Stromal cell of bone marrow (primary cell): ENCODE measurements around the gene SRSF2.
"Not testable (repeated sequence)": the region's sequence is repeated elsewhere in the genome, so short reads cannot be mapped to it uniquely, and the experiment has no call there.

Experiments used
- DNase-seq: peaks from one replicate; pipeline ENCODE4 v3.0.0-alpha.2; 2012; ENCODE audit warnings: low read depth

SRSF2 gene

DNA sequence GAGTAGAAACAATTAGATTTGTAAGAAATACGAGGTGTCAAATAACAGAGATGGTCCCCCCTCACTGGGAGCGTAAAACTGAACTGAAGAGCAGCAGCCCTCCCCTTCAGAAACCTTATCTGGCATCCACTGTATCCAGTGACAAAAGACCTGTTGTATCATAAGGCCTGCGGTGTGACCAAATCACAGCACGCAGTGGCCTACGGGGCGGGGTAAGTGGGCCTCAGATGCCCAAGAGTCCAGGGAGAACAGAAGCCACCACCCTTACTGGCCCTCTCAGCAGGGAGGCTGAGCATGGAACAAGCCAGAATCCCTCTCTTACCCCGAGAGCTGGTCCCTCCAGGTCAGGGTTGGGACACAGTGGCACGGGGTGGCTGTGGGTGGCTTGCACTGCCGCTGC is 16.2 kb downstream of the SRSF2 start:
- DNase-seq: no peak

DNA sequence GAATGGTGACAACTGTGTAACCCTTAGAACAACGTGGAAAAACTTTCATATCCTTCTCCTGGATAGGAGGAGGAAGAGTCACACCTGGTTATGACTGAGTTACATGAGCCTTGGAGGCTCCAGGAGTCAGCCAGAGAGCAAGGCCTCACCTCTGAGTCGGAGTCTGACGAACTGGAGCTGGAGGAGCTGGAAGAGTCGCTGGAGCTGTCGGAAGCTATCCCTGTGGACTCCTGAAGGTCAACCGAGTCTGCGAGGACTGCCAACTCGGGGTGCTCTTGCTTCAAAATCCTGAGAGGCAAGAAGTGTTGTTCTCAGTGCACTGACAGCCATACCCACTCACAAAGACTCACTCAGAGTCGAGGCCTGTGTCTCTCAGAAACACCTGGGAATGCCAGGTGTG is 16.9 kb downstream of the SRSF2 start:
- DNase-seq: no peak

DNA sequence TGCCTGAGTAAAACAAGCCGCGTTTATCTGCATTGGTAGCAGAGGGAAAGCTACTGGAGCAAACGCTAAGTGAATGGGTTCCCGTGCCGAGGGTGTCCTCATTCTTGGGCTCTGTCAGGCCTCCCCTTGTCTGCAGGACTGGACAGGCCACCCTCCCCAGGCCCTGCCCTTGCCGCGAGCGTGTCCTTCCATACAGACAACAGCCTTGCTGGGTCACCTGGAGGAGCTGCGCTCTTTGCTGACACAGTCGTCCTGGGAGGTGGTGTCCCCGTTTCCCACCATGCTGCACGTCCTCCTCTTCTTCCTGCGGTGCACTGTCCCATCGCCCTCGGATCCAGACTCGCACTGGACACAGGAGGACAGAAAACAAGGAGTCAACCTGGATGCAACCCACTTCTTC is 18.6 kb downstream of the SRSF2 start:
- no peak for DNase-seq

DNA sequence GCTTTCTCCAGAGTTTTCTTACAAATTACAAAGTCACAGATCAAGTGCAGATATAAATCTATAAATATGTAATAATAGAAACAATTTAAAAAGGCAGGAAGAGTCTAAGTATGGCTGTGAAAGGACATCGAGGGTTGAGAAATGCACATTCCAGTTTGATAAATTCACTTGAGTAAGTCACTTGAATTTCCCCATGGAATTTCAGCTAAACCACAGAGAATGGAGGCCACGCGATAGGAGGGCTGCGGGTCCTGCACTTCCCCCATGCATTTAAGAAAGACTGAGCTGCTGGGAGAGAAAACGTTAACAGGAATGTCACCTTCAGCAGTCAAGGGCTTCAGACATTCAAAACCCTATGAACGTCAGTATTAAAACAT is 20.3 kb downstream of the SRSF2 start:
- peak; percentile 76 for DNase-seq

DNA sequence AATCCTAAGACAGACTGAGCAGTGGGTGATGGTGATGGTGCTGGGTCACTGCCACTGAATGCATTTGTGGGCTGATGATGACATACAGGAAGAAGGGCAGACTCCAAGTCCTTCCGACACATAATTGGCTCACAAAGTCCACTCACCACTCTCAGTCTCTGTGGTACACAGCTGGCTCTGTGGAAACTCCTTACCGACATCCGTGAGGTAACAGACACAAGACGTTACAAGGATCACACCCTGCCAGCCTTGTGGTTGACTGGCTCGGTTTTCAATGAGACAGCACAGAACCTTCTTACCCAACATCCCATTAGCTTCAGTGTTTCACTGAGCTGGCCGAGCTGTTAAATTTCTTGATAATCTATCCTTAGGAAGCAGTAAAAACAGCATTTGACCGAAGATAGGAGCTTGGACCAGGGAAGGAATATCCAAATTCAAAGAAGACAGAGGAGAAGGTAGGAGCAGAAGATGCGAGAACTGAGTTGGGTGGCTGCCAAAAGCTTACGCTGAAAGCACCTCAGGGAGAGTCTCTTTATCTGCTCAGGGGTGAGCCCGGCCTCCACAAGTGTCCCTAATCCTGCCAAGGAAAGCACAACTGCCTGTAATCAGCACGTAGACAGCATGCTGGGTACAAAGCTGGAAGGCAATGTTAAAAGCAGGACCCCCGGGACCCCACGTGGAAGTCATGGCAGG is 20.8 kb downstream of the SRSF2 start:
- DNase-seq: peak; percentile 99

DNA sequence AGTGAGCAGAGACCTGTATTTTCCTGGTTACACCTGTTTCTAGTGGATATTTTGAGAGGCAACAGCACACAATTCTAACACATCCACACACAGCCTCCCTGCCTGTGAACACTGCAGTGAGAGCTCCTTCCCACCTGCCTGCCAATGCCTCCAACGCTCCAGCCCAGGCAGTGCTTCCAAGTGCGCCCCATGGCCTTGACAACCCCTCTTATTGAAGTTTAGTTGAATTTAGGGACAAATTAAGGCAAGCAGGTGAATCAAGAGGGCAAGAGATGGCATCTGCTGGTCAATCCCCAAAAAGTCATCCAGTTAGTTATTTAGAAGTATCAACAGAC is 21.7 kb downstream of the SRSF2 start:
- DNase-seq: no peak

DNA sequence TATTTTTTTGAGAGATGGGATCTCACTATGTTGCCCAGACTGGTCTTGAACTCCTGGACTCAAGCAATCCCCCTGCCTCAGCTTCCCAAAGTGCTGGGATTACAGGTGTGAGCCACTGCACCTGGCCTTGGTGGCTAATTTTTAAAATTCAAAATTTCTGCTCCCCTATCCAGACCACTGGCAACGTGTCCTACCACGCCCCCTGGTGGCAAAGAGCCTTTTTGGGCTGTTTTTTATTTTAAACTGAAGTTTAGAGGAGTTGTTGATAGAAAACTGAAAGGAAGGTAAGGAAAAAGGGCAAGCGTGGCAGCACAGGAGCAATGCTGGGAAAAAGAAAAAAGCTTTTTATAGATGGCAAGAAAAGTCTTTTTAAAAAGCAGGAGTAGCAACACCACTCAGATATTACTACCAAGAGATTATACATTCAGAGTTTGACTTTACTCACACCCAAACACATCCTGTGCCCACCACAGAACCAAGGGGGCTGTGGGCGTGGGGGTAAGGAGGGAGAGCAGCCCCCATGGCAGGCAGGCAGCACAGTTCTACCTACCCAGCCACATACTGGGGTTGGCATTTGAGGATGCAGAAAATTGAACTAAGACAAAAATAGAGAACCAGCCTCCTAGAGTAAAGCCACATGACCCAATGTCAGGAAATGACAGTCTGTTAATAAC is 22.2 kb downstream of the SRSF2 start:
- DNase-seq: no peak

DNA sequence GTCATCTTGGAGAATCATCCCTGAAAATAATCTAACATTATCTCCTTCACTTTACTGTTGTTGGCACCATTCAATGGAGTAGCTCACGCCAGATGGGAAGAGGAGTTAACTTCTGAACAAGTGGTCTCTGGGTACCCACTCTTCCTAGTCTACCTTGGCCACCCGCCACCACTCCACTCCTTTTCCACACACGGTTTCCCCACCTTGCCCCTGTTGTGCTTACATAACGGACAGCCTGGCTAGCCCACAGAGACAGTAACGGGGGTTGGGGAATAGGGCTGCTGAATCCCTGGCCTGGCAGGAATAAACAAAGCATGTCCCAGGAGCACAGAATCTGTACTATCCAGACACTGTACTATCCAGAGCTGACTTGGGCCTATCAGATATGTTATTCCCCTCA is 22.8 kb downstream of the SRSF2 start:
- no peak for DNase-seq

DNA sequence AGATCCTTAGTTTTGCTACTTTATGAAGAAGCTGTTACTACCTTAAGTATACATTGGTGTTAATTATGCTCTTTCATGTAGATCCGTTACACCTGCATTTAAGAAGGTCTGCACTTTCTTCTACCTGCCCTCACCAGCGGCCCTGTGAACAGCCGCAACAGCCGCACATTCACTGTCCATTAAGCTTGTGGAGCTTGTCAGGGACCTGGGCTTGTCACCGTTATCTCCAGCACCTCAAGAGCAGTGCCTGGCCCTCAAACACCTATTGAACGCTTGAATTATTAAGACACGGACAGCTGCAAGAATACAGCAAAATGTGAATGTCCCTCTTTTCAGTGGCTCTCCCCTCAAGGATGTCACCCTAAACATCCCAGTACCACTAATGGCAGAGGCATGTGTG is 23.4 kb downstream of the SRSF2 start:
- DNase-seq: no peak

DNA sequence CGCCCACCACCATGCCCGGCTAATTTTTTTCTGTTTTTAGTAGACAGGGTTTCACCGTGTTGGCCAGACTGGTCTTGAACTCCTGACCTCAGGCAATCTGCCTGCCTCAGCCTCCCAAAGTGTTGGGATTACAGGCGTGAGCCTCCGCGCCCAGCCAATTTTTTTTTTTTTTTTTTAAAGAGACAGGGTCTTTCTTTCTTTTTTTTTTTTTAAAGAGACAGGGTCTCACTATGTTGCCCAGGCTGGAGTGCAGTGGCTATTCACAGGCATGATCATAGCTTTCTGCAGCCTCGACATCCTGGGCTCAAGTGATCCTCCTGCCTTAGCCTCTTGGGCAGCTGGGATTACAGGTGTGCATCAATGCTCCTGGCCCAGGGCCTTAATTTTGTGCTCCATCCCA is 24.8 kb downstream of the SRSF2 start:
- not testable (repeated sequence) for DNase-seq

DNA sequence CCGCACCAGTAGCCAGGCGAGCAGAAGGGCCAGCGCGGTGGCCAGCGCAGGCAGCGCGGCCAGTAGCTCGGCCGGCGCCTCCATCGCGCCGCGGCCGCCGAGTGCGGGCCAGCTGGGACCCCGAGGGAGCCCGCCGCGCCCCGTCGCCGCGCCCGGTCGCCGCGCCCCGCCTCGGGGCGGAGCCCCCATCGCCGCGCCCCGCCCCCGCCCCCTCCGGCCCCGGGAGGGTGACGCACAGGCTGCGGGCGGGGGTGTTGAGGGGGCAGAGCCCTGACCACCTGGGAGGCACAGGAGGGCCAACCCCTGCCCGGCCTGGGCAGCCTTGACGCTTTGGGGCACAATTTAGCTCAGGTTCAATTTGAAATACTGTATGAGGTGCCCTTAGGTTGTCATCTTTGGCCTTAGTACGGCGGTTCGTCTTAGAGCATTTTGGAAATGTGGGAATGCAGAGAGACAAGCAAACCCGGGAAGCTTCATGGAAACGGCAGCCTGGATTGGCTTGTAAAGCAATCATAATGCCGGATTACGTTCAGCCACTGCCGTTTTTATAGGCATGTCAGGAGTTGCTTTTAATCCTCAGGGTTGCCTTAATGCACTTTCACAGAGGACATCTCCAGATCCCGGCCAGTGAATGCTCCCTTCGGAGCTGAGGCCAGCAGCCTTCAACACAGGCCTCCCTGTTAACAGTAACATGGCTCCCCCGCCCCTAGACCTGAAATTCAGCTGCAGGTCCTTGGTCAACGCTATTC is 26.1 kb downstream of the SRSF2 start, which contains the start of gene MXRA7:
Gene MXRA7, minus strand, starts transcription at position 103 of the 749 bp plus-strand sequence. Its CDS starts 19 bp downstream, at position 84.
- no peak for DNase-seq

DNA sequence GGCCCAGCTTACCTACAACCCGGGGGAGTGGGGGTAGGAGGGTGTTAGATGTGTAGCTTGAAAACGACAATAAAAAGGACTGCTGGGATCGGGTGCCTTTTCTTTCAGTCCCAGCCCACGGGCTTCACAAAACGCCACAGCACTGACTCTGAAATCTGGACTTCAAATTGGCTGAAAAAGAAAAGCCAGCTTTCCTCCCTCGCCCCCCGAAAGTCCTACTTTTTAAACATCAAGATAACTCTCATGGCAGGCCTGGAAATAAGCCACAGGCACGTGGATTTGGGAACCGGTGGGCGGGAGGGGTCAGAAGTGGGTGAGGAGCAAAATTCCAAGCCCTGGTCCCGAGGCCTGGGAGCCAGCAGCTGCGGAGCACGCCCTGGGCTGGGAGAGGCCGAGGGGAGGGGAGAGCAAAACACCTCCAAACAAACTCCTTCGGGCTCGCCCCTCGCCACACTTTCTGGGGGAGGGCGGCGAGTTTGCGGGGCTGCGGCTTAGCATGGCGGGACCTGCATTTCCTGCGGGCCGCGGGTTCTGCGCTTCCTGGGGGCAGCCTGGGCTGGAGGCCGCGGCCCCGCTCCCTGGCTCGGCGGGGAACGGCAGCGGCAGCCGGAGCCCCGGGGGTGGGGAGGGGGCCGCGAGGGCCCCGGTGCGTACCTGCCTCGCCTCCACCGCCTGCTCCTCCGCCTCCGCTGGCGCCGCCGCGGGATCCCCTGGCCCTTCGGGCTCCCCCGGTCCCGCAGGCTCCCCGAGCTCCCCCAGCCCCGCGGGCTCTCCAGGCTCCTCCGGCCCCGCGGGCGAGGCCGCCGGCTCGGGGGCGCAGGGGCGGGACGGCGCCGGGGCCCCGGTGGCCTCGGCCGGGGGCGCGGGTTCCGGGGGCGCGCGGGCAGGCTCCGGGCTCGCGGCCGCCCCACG is 26.9 kb downstream of the SRSF2 start:
- DNase-seq: not testable (repeated sequence)

DNA sequence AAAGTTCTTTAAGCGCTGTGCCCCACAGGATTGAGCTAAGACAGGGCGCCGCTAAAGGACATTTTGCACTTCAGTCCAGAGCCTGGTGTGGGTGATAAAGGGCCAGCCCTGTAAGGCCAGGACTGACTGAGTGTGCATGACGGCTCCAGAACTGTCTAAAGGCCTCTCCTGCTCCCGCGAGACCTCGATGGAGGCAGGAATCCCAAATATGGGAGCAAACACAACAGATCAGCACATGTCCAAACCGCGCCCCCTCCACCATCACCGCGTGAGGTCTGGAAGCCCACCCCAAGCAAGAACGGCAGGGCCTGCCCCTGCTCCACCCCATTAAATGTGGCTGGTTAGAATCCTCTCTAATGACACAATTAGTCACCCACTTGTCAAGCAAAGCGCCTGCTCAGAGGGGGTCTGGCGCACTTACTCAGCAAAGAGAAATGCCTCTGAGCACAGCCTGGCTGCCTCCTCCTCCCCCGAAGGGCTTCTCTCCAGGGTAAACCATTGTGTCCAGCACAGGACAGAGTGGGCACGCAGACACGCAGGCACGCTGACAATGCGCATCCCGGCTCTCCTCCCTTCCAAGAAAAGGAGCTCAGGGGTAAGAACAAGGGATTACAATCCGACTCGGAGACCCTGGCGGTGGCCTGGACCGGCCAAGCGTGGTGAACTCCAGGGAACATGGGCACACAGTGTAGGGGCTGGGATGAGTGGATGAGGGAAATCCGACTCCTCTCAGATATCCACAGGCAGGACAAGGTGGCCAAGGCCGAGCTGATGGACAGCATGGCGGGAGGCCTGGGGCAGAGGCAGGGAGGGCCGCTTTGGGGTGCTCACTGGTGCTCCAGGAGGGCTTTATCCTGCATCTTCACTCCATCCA is 27.8 kb downstream of the SRSF2 start:
- peak; percentile 97 for DNase-seq

DNA sequence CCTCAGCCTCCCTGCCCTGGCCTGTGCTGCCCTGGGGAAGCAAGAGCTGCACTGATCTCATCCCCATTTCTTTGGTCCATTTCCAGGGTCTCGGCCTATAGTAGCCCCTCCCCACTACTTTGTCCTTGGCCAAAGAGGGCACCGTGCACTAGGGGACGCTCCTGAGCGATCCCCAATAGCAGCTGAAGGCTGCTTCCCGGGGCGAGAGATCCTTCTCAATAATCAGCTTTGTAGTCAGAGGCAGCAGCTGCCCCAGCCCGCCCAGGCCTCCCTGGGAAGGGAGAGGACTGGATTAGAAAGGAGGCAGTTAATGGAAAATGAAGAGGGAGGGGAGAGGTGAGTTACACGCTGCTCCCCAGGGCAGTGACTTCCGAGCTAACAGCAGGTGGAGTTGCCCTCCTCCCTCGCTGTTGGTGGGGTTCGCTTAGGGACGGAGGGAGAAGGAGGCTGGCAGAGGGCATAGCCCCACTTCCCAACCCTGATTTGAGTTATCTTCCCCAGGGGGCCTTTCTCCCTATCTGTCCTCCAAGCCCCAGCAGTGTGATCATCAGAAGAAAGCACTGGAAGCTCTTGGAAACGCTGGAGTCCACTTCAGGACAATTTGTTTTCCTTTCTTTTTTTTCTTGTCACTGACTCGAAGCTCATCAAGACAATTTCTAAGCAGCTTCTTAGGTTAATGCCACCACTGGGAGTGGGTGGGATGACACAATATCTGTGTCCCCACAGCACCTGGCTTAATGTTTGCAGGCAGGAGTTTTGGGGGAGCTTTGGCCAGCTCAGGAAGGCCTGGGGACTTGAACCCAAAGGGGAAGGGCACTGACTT is 28.9 kb downstream of the SRSF2 start:
- DNase-seq: no peak

DNA sequence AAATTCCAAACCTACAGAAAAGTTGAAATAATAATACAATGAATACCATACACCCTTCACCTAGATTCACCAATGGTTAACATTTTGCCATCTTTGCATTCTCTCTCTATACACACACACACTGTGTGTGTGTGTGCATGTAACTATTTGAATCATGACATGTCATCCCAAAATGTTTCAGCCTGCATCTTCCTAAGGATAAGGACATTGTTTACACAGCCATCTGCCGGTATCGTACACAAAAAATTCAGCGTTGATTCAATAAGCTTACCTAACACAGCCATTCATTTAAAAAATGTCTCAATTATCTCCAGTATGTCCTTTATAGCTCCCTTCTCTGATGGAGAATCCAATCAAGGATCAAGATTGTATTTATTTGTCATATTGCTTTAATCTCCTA is 30.3 kb downstream of the SRSF2 start:
- DNase-seq: no peak

DNA sequence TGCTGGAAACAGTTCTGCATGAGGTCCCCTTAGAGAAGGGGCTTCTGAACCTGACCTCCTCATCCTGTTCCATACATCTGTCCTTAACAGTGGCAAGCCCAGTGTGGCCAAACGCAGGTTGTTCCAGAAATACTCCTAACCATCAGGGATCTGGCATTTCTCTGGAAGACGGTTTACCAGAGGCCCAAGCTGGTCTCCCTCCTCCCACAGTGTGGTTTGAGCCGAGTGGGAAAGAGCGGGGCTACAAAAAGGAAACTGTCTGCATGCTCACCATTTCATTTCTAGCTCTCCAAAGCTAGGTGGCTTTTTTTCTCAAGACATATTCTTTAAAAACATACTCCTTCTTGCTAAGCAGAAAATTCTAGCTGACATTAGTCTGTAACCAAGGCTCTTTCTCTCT is 32.3 kb downstream of the SRSF2 start:
- DNase-seq: no peak

DNA sequence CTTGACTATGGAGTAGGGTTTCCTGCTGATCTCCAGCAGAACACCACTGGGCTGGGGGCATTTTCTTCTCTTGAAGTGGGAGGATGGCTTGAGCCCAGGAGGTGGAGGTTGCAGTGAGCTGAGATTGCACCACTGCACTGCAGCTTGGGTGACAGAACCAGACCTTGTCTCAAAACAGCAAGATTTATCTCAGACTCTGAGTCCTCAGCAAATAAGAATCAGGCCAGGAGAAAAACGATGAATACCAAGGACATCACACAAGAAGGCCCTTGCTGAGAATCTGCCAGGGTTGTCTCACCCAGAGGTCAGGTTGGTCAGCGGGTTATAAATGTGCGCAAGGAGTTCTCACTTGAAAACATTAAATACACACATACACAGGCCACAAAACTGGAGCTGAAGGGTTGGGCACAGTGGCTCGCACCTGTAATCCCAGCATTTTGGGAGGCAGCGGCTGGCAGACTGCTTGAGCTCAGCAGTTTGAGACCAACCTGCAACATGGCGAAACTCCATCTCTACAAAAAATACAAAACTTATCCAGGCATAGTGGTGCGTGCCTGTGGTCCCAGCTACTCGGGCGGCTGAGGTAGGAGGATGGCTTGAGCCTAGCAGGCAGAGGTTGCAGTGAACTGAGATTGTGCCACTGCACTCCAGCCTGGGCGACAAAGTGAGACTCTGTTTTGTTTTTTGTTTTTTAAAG is 34.0 kb downstream of the SRSF2 start:
- no peak for DNase-seq

DNA sequence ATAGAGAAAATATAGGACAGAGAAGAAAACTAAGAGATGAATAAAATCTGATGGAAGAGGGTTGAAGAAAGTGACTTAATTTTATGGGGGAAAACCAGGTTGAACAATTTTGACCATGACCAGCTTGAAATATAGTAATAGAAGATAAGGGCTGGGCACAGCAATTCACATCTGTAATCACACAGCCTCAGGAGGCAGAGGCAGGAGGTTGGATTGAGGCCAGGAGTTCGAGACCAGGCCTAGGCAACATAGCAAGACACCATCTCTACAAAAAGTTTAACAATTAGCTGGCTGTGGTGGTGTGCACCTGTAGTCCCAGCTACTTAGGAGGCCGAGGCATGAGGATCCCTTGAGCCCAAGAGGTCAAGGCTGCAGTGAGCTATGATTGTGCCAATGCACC is 35.1 kb downstream of the SRSF2 start:
- no peak for DNase-seq

DNA sequence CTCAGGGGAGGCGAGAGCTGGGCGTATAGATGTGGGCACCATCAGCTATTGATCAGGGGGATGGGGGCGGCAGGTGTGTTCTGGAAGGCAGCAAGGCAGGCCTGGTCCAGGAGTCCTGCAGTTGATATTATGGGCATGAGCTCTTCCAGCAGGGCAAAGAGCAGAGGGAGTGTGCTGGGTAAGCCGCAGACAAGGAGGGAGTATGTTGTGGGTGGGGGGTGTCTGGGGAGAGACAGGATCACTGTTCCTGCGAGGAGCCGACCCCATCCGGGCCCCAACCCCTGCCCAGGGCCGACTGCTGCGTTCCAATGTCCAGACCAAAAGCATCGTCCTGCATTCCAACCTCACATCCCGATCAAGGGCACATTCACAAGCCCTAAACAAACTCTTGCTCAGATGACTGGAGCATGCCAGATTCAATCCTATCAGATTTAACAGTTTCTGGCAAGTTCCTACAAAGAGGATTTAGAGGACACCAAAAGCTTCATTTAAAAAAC is 35.6 kb downstream of the SRSF2 start:
- no peak for DNase-seq
